ENCODE data around the gene AP3B1. TPM values are rescaled to one million over a fixed set of nuclear protein-coding genes. Genes with fewer than 3 reads are reported as not detected.

AP3B1 gene
- 49.1 and 53.4 TPM in 2 replicates for total RNA-seq

GRCh38 chr5:78294248-78295034 is at the start of gene AP3B1:
Gene AP3B1, minus strand, starts transcription at chr5:78294698. Its CDS starts 119 bp downstream, at chr5:78294579.
- DNase-seq (ENCODE audit: low read depth, low spot score) = peak; percentile 94

GRCh38 chr5:78341440-78341839 is 46.9 kb upstream of the AP3B1 start:
- DNase-seq (ENCODE audit: low read depth, low spot score) = no peak

GRCh38 chr5:78339617-78340436 is 45.3 kb upstream of the AP3B1 start:
- DNase-seq (ENCODE audit: low read depth, low spot score) = no peak

GRCh38 chr5:78336698-78337097 is 42.2 kb upstream of the AP3B1 start:
- DNase-seq (ENCODE audit: low read depth, low spot score) = no peak

GRCh38 chr5:78335976-78336375 is 41.5 kb upstream of the AP3B1 start:
- no peak for DNase-seq (ENCODE audit: low read depth, low spot score)

- DNase-seq (ENCODE audit: low read depth, low spot score) = no peak
These were observed 40.3 kb upstream of the AP3B1 start for GRCh38 chr5:78334811-78335210.

GRCh38 chr5:78331523-78332080 is 37.1 kb upstream of the AP3B1 start:
- DNase-seq (ENCODE audit: low read depth, low spot score) = no peak

GRCh38 chr5:78328585-78329173 is 34.2 kb upstream of the AP3B1 start:
- no peak for DNase-seq (ENCODE audit: low read depth, low spot score)

GRCh38 chr5:78327761-78328510 is 33.4 kb upstream of the AP3B1 start:
- DNase-seq (ENCODE audit: low read depth, low spot score) = no peak

GRCh38 chr5:78326930-78327329 is 32.4 kb upstream of the AP3B1 start:
- DNase-seq (ENCODE audit: low read depth, low spot score) = no peak

- DNase-seq (ENCODE audit: low read depth, low spot score) = no peak
These were observed 28.7 kb upstream of the AP3B1 start for GRCh38 chr5:78323241-78323640.

GRCh38 chr5:78320401-78320800 is 25.9 kb upstream of the AP3B1 start:
- no peak for DNase-seq (ENCODE audit: low read depth, low spot score)

- DNase-seq (ENCODE audit: low read depth, low spot score) = no peak
These were observed 23.8 kb upstream of the AP3B1 start for GRCh38 chr5:78318337-78318736.

GRCh38 chr5:78317515-78317914 is 23.0 kb upstream of the AP3B1 start:
- no peak for DNase-seq (ENCODE audit: low read depth, low spot score)

- no peak for DNase-seq (ENCODE audit: low read depth, low spot score)
These were observed 14.2 kb upstream of the AP3B1 start for GRCh38 chr5:78308703-78309102.

- no peak for DNase-seq (ENCODE audit: low read depth, low spot score)
These were observed 6.1 kb upstream of the AP3B1 start for GRCh38 chr5:78300464-78301045.

GRCh38 chr5:78295035-78295961 is 800 bp upstream of the AP3B1 start:
- DNase-seq (ENCODE audit: low read depth, low spot score) = peak; percentile 7

- DNase-seq (ENCODE audit: low read depth, low spot score) = no peak
These were observed 649 bp downstream of the AP3B1 start for GRCh38 chr5:78293851-78294247.

- DNase-seq (ENCODE audit: low read depth, low spot score) = no peak
These were observed 2.8 kb downstream of the AP3B1 start for GRCh38 chr5:78291687-78292086.

GRCh38 chr5:78289911-78290310 is 4.6 kb downstream of the AP3B1 start:
- no peak for DNase-seq (ENCODE audit: low read depth, low spot score)
